Upper lobe of left lung (tissue), 6 donors: ENCODE measurements around the gene ASTN2. TPM values are rescaled to one million over a fixed set of nuclear protein-coding genes. Genes with fewer than 3 reads are reported as not detected.

Experiments used
- ATAC-seq, 2 donors: fragments of 200-7000 bp; cut with Tn5 transposase; one replicate each; pipeline ENCODE4 v1.9.1; 2022; ENCODE audit warnings: mild to moderate bottlenecking in 2 of 2, moderate library complexity in 2 of 2; ENCODE audit not compliant: low FRiP score in 2 of 2
- DNase-seq, 2 donors: peaks; one replicate each; pipeline ENCODE4 v3.0.0-alpha.2; 2019 to 2020
- H3K27ac ChIP-seq, 4 donors: fragments of 200-600 bp; sonication (generic); one replicate each; pipeline ENCODE4 v1.5.1; 2016 to 2019
- H3K27me3 ChIP-seq, 4 donors: fragments of 200-600 bp; sonication (generic); one replicate each; pipeline ENCODE4 v1.5.1; 2017 to 2019
- H3K36me3 ChIP-seq, 4 donors: fragments of 200-600 bp; sonication (generic); one replicate each; pipeline ENCODE4 v1.5.1; 2016 to 2019
- H3K4me1 ChIP-seq, 4 donors: fragments of 200-600 bp; sonication (generic); one replicate each; pipeline ENCODE4 v1.5.1; 2018 to 2019
- H3K4me3 ChIP-seq, 4 donors: fragments of 200-600 bp; sonication (generic); one replicate each; pipeline ENCODE4 v1.5.1; 2017 to 2019; ENCODE audit warnings: mild to moderate bottlenecking in 2 of 4, moderate library complexity in 1 of 4
- H3K9me3 ChIP-seq, 4 donors: fragments of 200-600 bp; sonication (generic); one replicate each; pipeline ENCODE4 v1.5.1; 2018 to 2019
- EP300 ChIP-seq, 4 donors: sonication (generic); formaldehyde crosslinking; IDR thresholded peaks; one replicate each; pipeline ENCODE4 v1.5.1; 2017; ENCODE audit warnings: antibody characterized with exemption in 4 of 4, control low read depth in 2 of 4
- POLR2A ChIP-seq, 4 donors: fragments of 450-650 bp; IDR thresholded peaks; one replicate each; pipeline ENCODE4 v1.5.1; 2016 to 2017; ENCODE audit warnings: antibody characterized with exemption in 4 of 4, mild to moderate bottlenecking in 2 of 4
- POLR2AphosphoS5 ChIP-seq, 2 donors: sonication (generic); formaldehyde crosslinking; IDR thresholded peaks; one replicate each; pipeline ENCODE4 v1.5.1; 2017; ENCODE audit warnings: antibody characterized with exemption in 2 of 2
- WGBS, 2 donors: methylation state at CpG; one replicate each; pipeline ENCODE4 v1.1.5; 2017 to 2018; 5-methylcytosine and 5-hydroxymethylcytosine counted together
- total RNA-seq, 6 donors: library from RNA; depleted of rRNA in 4 of 6; stranded (reverse); fragments of >200 nt in 4 of 6; gene quantifications; one replicate each; pipeline versions ENCODE4 v1.1.0 to v1.2.1, GENCODE V29; 2016 to 2021
- TF ChIP-seq, protein P1 (sequence below), 6 experiments: fragments of 450-650 bp in 4 of 6; fragments of 200-600 bp in 2 of 6; sonication (generic) in 2 of 6; IDR thresholded peaks; one replicate each; pipeline ENCODE4 v1.5.1; 2016 to 2019; ENCODE audit warnings: antibody characterized with exemption in 6 of 6
- donor health status: DM: no; HTN: no; CAD: no; lungs with moderate emphysema.
- donor health status: DM: no; HTN: yes; CAD: no; lungs with severe emphysema.

Gene ASTN2
- total RNA-seq, 6 donors from 2014 or later: 2.0 to 7.5 (median 3.4) TPM

DNA sequence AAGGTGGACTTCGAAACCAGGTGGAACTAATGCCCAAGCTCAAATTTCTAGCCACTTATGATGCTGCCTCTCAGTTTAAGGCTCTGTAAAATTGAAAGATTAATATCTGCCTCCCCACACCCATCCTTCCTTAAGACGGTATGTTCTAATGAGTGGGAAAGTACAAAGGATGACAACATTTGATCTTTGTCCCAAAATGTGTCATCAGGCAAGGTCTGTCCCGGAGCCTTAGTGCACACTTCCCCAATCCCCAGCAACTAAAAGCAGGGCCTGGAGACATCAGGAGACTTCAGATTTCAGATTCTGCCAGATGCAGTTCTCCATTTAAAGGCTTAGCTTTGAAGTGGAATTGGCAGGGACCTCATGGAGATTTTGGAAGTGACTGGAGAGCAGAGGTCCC, 316.5 kb downstream of the ASTN2 start:
- TF ChIP-seq EP300 (IDR thresholded peaks at IDR 0.05): no peak
- TF ChIP-seq POLR2AphosphoS5 (IDR thresholded peaks at IDR 0.05): no peak
- TF ChIP-seq POLR2A (IDR thresholded peaks at IDR 0.05): no peak
- TF ChIP-seq, protein P1, sequence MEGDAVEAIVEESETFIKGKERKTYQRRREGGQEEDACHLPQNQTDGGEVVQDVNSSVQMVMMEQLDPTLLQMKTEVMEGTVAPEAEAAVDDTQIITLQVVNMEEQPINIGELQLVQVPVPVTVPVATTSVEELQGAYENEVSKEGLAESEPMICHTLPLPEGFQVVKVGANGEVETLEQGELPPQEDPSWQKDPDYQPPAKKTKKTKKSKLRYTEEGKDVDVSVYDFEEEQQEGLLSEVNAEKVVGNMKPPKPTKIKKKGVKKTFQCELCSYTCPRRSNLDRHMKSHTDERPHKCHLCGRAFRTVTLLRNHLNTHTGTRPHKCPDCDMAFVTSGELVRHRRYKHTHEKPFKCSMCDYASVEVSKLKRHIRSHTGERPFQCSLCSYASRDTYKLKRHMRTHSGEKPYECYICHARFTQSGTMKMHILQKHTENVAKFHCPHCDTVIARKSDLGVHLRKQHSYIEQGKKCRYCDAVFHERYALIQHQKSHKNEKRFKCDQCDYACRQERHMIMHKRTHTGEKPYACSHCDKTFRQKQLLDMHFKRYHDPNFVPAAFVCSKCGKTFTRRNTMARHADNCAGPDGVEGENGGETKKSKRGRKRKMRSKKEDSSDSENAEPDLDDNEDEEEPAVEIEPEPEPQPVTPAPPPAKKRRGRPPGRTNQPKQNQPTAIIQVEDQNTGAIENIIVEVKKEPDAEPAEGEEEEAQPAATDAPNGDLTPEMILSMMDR (IDR thresholded peaks at IDR 0.05): no peak
- Histone ChIP-seq H3K4me1 (no peaks in the 10 kb centered on the region), H3K27ac (no peak overlapping the region), H3K27me3 (no peaks in the 10 kb centered on the region), H3K9me3 (no peaks in the 10 kb centered on the region), H3K36me3 (no peaks in the 10 kb centered on the region), H3K4me3 (no peak overlapping the region)
- ATAC-seq (no peak), DNase-seq (no peak)
- 72 to 84% methylated on average over 3 of the region's 3 CpGs for WGBS, 2 donors

DNA sequence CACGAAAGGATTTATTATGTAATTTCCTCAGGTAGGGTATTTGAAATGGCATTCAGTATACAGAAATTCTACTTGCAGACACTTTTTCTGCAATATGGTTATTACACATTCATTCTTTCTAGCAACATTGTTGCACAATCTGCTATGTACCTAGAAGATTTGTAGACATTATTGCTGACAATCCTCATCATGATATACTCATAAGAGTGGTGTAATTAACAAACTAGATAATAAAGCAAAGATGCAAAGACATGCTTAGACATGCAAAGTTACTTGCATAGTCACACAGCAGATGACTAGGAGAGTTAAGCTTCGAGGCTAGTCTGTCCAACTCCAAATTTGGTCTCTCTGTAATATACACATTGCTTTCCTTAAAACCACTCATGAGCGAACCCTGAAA, 317.1 kb downstream of the ASTN2 start:
- WGBS, 2 donors: 75 to 78% methylated on average over 3 of the region's 3 CpGs
- Histone ChIP-seq H3K4me3 (no peak overlapping the region), H3K27me3 (no peaks in the 10 kb centered on the region), H3K27ac (no peak overlapping the region), H3K36me3 (no peaks in the 10 kb centered on the region), H3K9me3 (no peaks in the 10 kb centered on the region), H3K4me1 (no peaks in the 10 kb centered on the region)
- ATAC-seq (no peak), DNase-seq (no peak)
- TF ChIP-seq, protein P1 (IDR thresholded peaks at IDR 0.05): no peak
- no peak for TF ChIP-seq EP300 (IDR thresholded peaks at IDR 0.05)
- no peak for TF ChIP-seq POLR2AphosphoS5 (IDR thresholded peaks at IDR 0.05)
- no peak for TF ChIP-seq POLR2A (IDR thresholded peaks at IDR 0.05)

DNA sequence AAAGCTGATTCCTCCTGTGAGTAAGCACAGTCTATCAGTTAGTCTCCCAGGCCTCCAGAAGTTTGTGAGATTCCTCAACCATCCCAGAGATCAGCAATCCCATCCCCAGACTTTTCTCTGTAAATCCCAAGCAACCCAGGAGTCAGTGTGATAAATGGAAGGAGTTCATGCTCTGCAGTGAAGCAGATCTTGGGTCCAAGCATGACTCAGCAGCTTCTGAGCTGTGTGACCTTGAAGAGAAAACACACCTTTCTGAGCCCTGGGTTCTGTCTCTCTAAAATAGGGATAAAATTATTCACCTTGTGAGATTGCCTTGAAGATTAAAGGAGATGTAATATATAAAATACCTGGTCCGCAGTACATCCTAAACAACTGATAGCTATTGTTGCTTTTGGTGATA, 318.7 kb downstream of the ASTN2 start:
- Histone ChIP-seq H3K4me3 (no peak overlapping the region), H3K36me3 (no peaks in the 10 kb centered on the region), H3K4me1 (no peaks in the 10 kb centered on the region), H3K27ac (no peak overlapping the region), H3K9me3 (no peaks in the 10 kb centered on the region), H3K27me3 (no peaks in the 10 kb centered on the region)
- DNase-seq (no peak), ATAC-seq (no peak)
- 74 to 81% methylated on average over 1 of the region's 1 CpG for WGBS, 2 donors
- TF ChIP-seq POLR2AphosphoS5 (IDR thresholded peaks at IDR 0.05) (no peak), POLR2A (IDR thresholded peaks at IDR 0.05) (no peak), EP300 (IDR thresholded peaks at IDR 0.05) (no peak)
- TF ChIP-seq, protein P1 (IDR thresholded peaks at IDR 0.05): no peak

DNA sequence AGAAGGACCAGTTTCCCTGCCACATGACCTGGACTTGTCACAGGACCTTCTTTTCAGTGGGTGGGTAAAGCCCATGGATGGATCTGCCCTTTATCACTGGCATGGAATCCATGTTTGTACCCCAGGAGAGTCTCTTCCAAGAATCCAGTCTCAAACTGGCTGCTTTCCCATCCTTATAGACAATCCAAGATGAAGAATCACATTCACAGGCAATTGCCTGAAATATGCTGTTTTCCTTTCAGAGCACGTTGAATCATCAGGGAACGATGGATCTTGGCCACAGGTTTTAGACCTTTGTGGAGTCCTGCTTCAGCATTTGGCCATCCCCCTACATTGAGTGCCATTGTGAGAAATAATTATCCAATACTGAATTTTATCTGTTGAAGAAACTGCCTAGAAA, 319.8 kb downstream of the ASTN2 start:
- whole genome bisulfite sequencing, 2 donors: 79 to 84% methylated on average over 2 of the region's 2 CpGs
- TF ChIP-seq POLR2AphosphoS5 (IDR thresholded peaks at IDR 0.05) (no peak), POLR2A (IDR thresholded peaks at IDR 0.05) (no peak)
- Histone ChIP-seq H3K27ac (no peak overlapping the region), H3K36me3 (no peaks in the 10 kb centered on the region), H3K4me3 (no peak overlapping the region), H3K9me3 (no peaks in the 10 kb centered on the region), H3K27me3 (no peaks in the 10 kb centered on the region), H3K4me1 (no peaks in the 10 kb centered on the region)
- DNase-seq: no peak
- no peak for ATAC-seq

DNA sequence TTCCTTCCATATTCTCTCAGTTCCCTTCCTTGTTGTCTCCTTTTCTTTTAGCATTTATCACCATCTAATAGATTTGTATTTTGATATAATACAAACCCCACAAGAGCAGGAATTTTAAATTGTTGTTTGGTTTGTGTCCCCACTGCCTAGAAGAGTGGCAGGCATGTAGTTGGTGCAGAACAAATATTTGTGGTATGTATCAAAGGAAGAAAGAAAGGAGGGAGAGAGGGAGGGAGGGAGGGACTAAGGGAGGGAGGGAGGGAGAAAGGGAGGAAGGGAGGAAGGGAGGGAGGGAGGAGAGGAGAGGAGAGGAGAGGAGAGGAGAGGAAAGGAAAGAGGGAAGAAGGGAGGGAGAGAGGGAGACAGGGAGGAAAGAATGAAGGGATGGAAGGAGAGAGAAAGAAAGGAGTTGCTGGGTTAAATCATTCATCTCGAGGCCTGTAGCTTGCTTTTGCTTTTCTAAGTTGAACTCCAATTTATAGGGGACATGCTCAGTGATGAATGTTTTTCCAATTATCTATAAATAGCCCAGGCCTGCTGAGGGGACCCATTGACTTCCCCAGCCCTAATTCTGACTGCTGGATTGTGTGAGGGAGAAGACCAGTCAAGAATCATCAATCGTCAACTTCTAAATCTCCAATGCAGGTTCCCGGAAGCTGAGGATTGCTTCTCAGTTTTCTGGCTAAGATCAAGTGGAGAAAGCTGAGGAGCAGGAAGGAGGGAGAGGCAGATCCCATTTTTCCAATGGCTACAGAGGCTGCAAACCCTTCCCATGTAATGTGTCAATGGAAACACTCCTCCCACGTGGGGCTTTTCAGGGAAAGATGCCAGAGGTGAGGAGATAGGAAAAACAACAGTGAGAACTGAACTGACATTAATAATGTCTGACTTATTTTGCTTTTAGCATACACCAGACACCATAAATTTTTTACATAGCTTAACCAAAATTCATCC, 320.7 kb downstream of the ASTN2 start:
- Histone ChIP-seq H3K4me1 (no peaks in the 10 kb centered on the region), H3K27ac (no peak overlapping the region), H3K4me3 (no peak overlapping the region), H3K36me3 (no peaks in the 10 kb centered on the region), H3K27me3 (no peaks in the 10 kb centered on the region), H3K9me3 (no peaks in the 10 kb centered on the region)
- TF ChIP-seq, protein P1 (IDR thresholded peaks at IDR 0.05): no peak
- TF ChIP-seq EP300 (IDR thresholded peaks at IDR 0.05) (no peak), POLR2AphosphoS5 (IDR thresholded peaks at IDR 0.05) (no peak), POLR2A (IDR thresholded peaks at IDR 0.05) (no peak)
- no peak for DNase-seq
- 32 to 49% methylated on average over 4 of the region's 4 CpGs for WGBS, 2 donors
- peak in 1 of 2 donors; percentile 39 for ATAC-seq
